DMS79 (cell line): ENCODE measurements around the gene SGO2.
A peak's percentile ranks its signal among the peaks of the same experiment; 100 is the strongest.

Experiments used
- DNase-seq: peaks from one replicate; lab custom pipeline; 2025; lab: John Stamatoyannopoulos, UW

SGO2 gene

DNA sequence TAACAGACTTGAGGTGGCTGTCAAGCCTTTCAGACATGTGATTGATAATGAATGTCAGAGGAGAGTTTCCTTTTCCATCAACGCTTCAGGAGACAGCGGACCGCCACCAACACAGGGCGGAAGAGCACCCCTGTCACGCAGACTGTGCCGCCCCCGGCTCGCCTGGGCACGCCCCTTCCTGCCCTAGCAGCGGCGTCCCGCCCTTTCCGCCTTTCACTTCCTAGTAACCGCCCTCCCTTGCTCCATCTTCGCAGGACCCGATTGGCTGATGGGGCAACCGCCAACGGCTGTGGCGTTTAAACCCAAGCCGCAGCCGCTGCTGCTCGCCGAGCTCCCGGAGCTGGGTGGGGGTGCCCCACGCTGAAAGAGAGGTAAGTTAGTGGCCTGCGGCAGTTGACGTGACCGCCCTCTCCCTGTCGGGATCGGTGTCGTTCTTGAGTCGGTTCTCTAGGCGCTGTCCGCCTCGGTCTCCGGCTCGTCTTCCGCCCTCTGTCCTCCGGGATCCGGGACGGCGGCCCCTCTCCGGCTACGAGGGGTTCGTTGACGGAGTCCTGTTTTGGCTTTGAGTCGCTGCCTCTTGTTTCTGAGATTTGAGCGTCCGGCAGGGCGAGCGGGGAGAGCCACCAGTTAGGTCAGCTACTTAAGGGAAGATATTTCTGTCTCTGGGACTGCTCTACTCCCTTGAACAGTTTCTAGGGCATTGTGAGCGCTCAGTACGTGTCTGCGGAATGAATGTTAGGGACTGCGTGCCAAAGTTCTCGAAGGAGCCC is at the start of gene SGO2:
SGO2 (plus strand) TSS at position 326 of the 770 bp plus-strand sequence. CDS start 6,769 bp downstream, outside the sequence.
- peak; percentile 88 for DNase-seq

DNA sequence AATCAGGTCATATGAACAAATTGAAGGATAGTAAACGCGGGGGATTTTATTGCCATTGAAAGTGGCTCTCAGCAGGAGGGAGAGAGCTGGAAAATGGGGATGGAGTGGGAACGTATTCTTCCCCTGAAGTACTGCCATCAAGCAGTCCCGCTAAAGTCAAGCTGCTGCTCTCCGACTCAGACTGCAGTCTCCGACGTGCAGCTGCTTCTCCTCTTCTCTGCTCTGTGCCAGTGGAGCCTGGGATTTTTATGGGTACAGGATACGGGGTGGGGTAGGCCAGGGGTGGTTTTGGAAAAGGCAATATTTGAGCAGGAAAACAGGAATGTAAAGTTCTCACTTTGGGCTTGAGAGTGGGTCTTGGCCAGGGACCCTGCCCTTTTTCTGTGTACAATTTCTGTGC is 49.2 kb upstream of the SGO2 start:
- DNase-seq: no peak

GRCh38 chr2:200477667-200478131 is 48.3 kb upstream of the SGO2 start:
- DNase-seq: no peak

GRCh38 chr2:200479692-200480265 is 46.2 kb upstream of the SGO2 start:
- no peak for DNase-seq

DNA sequence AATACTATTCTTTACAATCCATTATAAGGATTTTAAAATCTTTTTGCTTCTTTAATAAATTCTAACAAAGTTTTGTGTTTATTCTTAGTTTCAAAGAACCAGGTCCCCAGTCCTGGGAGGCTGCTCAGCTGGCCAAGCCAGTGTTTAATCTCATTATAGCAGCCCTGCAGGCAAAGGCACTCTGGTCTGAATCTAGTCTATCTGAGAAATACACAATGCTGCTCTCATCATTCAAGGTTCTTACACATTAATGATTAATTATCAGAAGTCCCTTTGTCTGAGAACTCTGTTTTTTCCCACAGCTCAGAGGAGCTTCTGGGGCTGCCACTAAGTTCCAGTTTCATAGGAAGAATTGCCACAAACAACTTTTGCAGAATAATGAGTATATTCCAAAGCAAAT is 43.8 kb upstream of the SGO2 start:
- DNase-seq: no peak

- peak; percentile 54 for DNase-seq
These were observed 42.2 kb upstream of the SGO2 start for GRCh38 chr2:200483729-200484198.

GRCh38 chr2:200484934-200485333 is 41.1 kb upstream of the SGO2 start:
- no peak for DNase-seq

GRCh38 chr2:200486529-200486928 is 39.5 kb upstream of the SGO2 start:
- DNase-seq: no peak

DNA sequence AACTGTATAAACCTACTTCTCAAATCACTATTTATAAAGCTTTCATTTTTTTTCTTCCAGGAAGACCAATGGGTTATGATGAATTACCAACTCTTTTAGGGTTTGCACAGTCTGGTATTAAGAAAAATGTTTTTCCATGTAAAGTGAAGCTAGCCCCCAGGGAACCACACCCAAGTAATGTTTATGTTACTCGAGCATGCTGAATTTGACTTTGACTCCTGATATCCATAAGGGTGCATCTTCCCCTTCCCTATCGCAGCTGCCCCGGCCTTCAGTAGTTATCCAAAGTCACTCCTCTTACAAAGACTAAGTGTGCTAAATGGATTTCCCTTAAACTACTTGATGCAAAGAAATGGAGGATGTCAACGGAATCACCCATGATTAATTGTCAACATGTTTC is 37.8 kb upstream of the SGO2 start:
- DNase-seq: no peak

- DNase-seq: no peak
These were observed 36.0 kb upstream of the SGO2 start for GRCh38 chr2:200490001-200490400.

DNA sequence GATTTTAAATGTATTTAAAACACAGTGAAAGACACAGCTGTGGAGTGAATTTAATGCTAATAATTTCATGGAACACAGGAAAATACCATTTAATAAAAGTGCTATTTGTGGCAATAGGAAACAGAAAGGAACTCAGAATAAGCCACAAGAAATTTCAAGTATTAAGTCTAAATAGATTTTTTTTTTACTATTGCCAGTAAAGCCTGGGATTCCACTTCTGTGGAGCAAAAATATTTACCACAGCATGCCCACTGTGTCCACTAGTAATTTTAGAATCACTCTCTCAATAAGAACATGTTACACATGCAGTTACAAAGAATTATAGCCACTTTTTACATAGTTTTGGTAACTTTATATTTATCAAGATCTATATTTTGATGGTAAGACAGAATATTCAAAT is 33.4 kb upstream of the SGO2 start:
- DNase-seq: no peak

DNA sequence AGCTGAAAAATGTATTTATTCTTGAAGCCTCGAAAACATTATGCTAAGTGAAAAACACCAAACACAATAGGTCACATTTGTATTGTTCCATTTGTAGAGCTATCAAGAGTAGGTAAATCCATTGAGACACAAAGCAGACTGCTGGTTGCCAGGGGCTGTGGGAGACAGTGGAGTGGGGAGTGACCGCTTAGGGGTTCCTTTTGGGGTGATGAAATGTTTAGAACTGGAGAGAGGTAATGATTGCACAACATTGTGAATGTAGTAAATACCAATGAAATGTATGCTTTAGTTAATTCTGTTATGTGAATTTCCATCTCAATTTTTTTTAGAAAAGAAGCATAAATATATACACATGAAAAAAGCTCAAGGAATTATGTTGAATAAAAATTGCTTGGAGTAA is 32.0 kb upstream of the SGO2 start:
- no peak for DNase-seq

DNA sequence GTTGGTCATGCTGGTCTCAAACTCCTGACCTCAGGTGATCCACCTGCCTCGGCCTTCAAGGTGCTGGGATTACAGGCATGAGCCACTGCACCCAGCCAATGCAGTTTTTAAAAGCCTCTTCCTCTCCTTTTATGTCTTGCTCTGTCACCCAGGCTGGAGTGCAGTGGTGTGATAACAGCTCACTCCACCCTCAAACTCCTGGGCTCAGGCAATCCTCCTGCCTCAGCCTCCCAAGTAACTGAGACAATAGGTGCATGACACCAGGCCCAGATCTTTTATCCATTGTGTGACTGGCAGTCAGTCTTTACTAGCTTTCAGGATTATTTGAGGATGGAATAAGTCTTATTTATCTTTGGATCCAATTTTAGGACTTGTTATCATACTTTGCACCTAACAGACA is 29.3 kb upstream of the SGO2 start:
- no peak for DNase-seq

DNA sequence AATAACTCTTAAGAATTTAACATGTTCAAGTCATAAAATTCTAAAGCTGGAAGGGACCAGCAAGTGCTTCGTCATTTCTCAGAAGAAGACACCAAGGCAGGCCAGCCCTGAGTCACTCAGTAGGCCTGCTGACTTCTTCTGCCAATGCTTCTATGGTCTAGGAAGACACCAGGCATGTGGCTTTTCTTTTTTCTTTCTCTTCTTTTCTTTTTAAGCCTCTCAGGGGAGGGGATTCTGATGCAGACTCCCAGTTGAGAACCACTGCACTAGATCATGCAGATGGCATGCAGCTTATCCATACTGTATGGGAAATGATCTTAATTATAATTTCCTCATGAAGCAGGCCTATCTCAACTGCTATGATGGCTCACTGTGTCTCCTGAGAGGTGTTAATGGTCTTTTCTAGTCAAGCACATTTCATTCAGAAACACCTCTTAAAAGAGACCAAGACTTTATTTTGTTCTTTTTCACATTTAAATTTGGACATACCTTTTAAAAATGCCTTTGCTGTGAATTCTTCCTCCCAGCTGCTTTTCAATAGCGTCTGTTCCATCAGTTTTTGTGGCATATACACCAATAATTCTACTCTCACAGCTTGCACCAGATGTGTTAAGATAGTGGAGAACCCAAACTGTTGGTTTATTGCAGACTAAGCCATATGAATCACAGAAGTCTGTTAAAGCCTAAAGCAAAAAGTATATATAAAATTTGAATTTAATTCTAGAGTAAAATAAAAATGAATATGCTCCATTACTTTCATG is 27.4 kb upstream of the SGO2 start:
- no peak for DNase-seq

DNA sequence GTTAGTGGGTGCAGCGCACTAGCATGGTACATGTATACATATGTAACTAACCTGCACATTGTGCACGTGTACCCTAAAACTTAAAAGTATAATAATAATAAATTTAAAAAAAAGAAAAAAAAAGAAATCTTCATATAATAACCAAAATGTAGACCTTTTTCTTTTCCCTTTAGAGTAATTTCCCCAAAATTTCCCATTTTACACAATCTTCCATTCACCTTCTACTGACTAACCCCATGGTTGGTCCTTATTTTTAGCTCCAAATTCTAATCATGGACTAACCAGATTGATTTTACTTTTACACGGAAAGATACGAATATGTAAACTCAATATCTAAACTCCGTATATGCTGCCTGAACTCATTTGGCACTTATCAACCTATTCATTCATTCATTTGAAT is 23.8 kb upstream of the SGO2 start:
- DNase-seq: no peak

DNA sequence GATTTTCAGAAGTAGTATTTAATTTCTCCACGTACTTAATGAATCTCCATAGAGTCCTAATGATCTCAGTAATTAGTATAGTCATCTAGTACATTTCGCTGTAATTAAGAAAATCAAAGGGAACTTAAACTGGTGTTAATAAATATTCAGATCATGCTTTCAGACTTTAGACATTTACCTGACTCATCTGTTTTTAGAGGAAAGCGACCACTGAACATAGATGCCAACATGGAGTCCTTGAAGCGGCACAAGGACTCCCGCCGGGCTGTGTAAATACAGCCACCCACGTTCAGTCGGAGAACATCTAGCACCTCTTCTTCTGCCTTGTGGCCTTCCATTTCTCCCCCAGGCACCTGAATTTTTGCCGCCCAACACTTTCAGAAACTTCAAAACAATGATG is 19.3 kb upstream of the SGO2 start:
- DNase-seq: no peak

GRCh38 chr2:200507179-200507578 is 18.8 kb upstream of the SGO2 start:
- no peak for DNase-seq

DNA sequence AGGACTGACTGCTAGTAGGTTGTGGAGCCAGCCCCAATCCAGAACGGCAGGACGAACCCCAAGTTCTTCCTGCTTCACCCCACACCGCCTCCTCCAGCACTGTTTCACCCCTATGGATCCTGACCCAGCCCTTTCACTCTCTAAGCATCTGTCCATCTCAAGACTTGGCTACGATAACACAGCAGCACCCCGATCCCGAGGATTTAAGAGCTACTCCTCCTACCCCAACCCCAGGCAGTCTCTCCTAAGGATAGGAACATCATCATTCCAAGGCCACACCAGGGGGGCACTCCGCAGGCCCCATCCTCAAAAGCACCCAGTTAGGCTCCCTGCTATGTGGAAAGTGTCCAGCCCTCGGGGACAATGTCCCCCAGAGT is 16.8 kb upstream of the SGO2 start:
- DNase-seq: no peak

DNA sequence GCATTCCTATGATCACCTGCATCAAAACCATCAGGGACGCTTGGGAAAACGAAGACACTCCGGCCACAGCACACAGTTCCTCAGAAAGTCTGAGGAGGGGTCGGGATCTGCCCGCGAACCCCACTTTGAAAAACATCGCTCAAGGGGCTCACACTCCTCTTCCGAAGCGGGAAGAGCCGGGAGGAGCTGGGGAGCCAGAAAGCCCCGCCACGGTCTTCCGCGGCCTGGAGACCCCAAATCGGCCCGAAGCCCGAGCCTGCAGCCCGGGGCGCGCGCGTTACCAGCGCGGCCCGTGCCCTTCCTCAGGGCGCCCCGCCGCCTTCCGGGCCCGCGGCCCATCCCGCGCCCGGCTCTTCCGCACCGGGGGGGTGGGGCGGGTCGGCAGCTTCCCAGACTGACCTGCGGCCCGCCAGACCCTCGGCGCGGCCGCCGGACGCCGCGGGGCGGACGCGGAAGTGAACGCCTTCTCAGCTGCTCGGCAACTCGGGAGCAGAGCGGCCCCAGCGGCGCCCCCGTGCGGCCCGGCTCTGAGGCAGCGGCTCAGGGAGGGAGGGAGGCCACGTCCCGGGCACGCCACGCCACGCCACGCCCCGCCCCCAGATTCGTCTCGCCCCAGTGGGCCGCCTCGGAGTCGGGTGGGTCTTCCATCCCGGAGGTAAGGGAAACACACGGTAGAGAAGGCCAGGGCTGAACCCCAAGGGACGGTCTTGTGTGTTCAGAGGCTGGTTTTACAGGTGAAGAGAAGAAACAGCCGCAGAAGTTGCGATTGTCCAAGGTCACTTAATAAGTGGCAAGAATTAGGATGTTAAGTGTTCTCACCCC is 16.2 kb upstream of the SGO2 start, which contains the start of gene KCTD18:
KCTD18 (minus strand) TSS at position 457 of the 822 bp plus-strand sequence. CDS start 3,052 bp downstream, outside the sequence.
- DNase-seq: peak; percentile 29

DNA sequence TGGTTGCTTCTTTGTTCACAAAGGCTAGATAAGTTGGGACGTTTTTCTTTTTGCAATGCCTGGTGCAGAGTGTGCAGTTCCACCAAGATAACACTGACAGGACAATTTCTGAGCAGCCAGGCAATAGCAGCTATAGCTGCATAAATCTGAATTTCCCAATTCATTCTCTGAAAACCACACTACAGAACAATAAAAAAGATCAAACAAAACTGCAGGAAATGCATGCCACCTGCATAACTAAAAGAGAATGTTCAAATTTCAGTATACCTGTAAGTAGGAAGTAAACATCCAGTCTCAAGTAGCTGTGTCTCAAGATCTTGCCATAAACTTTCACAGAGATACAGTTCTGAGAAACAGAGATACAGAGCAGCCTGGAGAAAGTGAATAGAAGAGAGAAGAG is 10.9 kb upstream of the SGO2 start:
- DNase-seq: no peak

DNA sequence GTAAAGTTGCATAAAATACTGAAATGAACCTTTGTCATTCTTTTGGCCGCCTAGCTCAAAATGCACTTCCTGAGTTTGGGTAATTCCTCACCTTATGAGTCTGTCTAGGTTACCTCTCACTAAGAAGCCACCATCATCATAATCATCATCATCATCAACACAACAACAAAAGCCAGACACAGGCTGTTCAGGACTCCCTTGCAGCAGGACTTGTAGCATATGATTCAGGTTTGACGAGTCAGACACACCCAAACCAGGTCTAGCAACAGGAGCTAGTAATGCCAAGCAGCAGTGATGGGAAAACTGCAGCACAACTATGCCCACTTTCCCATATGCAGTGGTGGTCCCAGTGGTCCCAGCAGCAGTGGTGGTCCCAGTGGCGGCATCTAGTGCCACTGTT is 2.8 kb upstream of the SGO2 start:
- DNase-seq: no peak

DNA sequence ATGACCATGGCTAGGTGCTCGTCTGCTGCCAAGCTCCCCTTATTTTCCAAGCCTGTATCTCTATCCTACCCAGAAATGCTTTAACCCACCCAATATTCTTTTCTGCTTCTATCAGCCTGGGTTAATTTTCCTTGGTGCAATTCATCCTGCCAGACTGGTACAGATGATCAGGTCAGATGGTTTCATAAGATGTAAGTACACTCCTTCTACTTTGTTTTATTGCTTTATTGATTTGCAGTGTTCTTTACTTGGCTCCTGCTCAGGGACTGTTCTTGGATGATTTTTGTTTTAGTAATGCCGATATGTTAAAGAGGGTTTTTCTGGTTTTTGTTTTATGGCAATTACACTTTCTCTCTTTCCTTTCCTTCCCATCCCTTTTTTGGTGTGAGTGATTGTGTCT is 2.4 kb upstream of the SGO2 start:
- no peak for DNase-seq
